Activated T-cell treated with anti-CD3 and anti-CD28 coated beads, Interleukin-2, amount 50 U/mL, for 1 hour (primary cell): Measurements from ENCODE around the gene KCNH1.

Experiments
- DNase-seq: peaks from one replicate; pipeline ENCODE4 v3.0.0-alpha.2; 2020

The KCNH1 gene, protein sequence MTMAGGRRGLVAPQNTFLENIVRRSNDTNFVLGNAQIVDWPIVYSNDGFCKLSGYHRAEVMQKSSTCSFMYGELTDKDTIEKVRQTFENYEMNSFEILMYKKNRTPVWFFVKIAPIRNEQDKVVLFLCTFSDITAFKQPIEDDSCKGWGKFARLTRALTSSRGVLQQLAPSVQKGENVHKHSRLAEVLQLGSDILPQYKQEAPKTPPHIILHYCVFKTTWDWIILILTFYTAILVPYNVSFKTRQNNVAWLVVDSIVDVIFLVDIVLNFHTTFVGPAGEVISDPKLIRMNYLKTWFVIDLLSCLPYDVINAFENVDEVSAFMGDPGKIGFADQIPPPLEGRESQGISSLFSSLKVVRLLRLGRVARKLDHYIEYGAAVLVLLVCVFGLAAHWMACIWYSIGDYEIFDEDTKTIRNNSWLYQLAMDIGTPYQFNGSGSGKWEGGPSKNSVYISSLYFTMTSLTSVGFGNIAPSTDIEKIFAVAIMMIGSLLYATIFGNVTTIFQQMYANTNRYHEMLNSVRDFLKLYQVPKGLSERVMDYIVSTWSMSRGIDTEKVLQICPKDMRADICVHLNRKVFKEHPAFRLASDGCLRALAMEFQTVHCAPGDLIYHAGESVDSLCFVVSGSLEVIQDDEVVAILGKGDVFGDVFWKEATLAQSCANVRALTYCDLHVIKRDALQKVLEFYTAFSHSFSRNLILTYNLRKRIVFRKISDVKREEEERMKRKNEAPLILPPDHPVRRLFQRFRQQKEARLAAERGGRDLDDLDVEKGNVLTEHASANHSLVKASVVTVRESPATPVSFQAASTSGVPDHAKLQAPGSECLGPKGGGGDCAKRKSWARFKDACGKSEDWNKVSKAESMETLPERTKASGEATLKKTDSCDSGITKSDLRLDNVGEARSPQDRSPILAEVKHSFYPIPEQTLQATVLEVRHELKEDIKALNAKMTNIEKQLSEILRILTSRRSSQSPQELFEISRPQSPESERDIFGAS

DNA sequence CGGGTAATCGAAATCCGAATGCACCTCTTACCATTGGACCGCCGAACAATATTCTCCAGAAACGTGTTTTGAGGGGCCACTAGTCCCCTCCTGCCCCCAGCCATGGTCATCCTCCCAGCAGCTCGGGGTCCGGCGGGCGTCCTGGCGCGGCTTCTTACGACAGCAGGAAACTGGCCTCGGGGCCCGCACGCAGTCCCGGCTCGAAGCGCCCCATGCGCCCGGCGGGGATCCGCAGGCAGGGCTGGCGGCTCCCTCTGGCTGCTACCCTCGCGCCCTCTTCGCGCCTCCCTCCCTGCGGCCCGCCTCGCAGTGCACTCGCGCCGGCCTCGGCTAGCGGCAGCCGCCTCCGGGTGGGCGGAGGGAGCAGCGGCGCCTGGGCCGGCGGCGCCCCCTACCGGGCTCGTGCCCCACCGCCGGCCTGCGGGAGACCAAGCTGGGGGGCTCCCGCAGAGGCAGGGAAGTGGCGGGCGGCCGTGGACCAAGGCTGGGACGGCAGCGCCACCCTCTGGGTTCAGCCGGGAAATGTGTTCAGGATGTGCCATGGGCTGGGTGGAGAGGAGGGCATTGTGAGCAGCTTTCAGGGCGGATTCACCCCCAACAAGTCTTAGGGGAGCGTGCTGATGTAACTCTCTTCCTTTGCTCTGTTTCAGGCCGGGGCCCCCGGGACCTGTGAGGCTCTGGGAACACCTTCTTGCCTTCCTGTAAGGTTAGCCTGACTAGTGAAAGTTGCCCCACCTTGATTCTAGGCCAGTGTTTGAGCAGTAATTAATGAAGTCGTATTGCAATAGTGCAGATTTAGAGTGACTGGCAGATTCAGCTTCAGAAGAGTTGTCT, at the start of gene KCNH1:
TSS of gene KCNH1 (minus strand) at position 313 of the 834 bp plus-strand sequence. CDS start at position 110, 203 bp downstream.
- DNase-seq = peak; percentile 82

DNA sequence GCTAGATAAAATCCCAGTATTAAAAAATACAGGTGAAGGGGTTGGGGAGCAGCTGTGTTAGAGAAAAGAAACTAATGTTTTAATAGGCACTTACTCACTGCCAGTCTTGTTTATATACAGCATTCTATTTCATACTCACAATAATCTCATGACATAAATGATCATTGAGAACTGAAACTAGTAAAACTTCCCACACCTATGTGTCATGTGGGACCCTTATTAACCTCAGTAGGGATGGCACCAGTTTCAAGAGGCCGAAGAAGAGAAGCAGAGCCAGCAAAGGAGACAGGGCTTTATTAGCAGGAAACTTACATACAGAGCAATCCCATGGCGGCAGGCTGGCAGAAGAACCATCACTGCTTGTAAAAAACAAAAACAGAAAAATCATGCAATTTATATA, 48.8 kb upstream of the KCNH1 start:
- DNase-seq = no peak

- no peak for DNase-seq
Measured at GRCh38 chr1:211174375-211174774, 40.4 kb upstream of the KCNH1 start.

GRCh38 chr1:211172657-211173056, 38.7 kb upstream of the KCNH1 start:
- no peak for DNase-seq

DNA sequence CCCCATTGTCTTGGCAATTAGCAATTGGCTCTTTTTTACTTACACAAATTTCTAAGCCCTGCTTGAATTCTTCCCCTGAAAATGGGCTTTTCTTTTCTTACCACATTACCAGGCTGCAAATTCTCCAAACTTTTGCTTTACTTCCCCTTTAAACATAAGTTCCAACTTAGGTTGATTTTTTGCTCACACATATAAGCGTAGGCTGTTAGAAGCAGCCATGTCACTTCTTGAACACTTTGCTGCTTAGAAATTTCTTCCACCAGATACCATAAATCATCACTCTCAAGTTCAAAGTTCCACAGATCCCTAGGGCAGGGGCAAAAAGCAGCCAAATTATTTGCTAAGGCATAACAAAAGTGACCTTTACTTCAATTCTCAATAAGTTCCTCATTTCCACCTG, 35.4 kb upstream of the KCNH1 start:
- DNase-seq = no peak

- no peak for DNase-seq
Measured at GRCh38 chr1:211158866-211159265, 24.9 kb upstream of the KCNH1 start.

- DNase-seq = no peak
Measured at GRCh38 chr1:211155040-211155439, 21.1 kb upstream of the KCNH1 start.

- DNase-seq = no peak
Measured at GRCh38 chr1:211153932-211154331, 20.0 kb upstream of the KCNH1 start.

DNA sequence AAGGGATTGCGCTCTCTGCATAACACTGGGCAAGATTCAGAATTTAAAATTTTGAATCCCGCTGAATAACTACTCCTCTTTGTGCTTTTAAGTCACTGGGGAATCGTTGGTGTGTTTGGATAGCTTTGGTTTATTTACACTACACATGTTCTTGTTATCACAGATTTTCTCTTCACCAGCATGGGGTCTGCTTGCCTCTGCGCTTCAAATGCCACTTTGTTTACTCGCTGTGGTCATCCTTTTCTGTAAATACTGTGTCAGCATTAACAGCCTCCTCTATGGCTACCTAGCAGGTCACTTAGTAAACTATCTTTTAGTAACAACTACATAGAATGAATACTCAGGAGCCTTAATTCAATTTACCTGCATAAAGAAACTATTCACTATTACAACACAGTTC, 14.4 kb upstream of the KCNH1 start:
- DNase-seq = no peak

GRCh38 chr1:211145944-211146343, 12.0 kb upstream of the KCNH1 start:
- no peak for DNase-seq

- no peak for DNase-seq
Measured at GRCh38 chr1:211135342-211135950, 1.5 kb upstream of the KCNH1 start.

GRCh38 chr1:211133393-211133835, 534 bp downstream of the KCNH1 start:
- no peak for DNase-seq

DNA sequence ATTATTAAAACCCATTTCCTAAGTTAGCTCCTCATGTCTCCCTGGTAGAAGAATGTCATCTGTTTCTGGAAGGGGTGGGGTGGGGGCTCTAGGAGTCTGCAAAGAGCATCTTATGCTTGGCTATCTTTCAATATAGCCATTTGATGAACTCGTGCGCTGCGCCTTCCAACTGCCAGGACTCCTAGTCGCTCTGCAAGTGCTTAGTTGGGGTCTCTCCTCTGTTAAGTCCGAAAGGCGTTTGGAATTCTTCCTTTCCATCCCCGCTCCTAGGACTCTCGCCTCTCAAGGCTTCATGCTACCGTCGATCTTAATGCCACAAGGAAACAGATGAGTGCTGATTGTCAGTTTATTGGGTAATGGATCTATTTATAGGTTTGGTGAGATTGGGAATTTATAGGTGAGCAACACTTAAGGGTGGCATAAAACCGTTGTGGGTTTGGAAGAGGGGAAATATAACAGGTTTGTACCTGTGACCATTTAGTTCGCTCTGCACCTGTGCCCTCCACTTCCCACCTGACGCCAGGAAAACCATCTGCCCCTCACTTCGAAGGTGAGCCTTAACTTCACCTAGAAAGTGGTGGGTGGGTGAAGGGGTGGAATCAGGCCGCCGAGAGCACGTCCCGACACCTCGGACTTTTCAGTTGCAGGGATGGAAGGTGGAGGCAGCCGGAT, 1.1 kb downstream of the KCNH1 start:
- no peak for DNase-seq

DNA sequence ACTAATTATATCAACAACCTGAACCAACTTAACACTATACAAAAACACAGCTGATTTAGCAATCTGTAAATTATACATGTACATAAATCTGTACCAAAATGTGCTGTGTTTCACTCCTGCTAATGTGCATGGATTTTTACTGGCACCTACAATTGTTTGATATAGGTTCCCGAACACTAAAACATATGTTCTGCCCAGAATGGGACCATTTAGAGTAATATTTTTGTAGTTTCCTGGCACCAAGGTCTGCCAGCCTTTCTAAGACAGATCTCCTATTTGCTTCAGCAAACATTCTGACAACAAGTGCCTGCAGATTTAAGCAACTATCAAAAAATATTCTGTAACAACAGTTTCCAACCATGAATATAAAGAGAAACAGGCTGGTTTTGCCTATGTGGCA, 4.2 kb downstream of the KCNH1 start:
- no peak for DNase-seq

DNA sequence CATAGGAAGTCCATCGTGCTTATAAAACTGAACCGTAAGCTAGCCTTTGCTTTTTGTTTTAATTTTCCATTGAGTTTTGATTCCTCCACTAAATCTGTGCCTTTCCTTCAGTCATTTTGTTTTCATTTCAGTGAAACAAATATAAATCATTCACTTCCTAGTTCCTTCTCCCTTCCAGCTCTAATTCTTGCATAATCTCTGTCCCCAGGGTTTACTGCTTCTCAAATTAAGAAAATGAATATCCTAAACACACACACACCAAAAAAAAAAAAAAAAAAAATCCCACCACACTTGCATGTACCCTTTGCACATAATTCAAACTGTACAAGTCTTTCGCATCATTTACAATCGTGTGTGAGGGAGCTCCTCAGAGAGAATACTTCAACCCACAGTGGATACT, 6.8 kb downstream of the KCNH1 start:
- no peak for DNase-seq

GRCh38 chr1:211126622-211127021, 7.3 kb downstream of the KCNH1 start:
- no peak for DNase-seq

DNA sequence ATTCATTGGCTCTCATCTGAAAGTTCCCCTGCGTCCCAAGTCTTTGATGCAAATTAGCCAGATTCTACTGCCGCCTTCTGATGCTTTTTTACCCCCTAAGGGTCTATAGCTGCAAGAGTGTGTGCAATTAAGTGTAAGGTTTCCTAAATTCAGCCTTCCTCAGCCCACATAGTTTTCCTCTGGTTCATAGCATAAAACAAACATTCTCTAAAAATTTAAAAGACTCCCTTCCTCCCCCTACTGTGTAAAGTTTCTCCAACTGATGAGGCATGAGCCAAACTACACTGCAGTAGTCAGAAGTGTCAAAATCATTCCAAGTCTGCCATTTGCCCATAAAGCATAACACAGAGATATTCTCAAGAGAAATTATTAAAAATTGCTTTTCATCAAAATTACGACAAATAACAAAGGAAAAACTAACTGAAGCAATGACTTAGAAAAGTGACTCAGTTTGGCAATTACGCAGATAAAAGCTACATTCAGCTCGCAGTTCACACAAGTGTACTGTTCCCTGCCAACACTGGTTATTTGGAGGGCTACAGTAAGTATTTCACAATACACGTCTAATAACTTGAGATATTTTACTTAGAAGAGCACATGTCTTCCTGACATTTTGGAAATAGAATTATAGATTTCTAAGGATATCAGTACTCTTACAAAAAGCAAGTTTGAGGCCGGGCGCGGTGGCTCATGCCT, 15.4 kb downstream of the KCNH1 start:
- DNase-seq = no peak

- DNase-seq = no peak
Measured at GRCh38 chr1:211114446-211114845, 19.5 kb downstream of the KCNH1 start.

- no peak for DNase-seq
Measured at GRCh38 chr1:211113566-211113965, 20.4 kb downstream of the KCNH1 start.

DNA sequence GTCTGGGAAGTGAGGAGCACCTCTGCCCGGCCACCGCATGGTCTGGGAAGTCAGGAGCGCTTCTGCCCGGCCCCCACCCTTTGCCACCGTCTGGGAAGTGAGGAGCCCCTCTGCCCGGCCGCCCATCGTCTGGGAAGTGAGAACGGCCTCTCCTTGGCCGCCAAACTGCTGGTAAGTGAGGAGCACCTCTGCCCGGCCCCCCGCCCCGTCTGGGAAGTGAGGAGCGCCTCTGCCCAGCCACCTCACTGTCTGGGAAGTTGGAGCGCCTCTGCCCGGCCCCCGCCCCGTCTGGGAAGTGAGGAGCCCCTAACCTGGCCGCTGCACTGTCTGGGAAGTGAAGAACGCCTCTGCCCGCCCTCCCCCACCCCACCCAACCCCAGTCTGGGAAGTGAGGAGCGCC, 22.6 kb downstream of the KCNH1 start:
- DNase-seq = no peak

DNA sequence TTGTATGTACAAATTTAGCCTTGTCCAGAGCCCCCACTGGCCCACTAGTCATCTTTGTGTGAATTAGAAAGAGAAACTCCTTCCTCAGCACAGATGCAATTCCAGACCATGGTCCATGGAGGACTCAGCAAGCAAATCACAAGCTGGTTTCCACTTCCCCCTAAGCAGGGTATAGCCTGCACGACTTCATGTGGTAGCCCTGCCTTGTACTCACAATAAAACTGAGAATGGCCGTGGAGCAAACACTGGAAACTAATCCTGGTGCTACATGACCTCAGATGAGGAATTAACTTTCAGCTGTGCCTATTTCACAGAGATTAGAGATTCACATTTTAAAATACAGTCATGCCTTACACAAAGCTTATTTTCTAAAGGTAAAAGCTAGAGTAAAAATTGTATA, 32.5 kb downstream of the KCNH1 start:
- DNase-seq = no peak
